ENCODE data around the gene PARVA.

The PARVA gene

DNA sequence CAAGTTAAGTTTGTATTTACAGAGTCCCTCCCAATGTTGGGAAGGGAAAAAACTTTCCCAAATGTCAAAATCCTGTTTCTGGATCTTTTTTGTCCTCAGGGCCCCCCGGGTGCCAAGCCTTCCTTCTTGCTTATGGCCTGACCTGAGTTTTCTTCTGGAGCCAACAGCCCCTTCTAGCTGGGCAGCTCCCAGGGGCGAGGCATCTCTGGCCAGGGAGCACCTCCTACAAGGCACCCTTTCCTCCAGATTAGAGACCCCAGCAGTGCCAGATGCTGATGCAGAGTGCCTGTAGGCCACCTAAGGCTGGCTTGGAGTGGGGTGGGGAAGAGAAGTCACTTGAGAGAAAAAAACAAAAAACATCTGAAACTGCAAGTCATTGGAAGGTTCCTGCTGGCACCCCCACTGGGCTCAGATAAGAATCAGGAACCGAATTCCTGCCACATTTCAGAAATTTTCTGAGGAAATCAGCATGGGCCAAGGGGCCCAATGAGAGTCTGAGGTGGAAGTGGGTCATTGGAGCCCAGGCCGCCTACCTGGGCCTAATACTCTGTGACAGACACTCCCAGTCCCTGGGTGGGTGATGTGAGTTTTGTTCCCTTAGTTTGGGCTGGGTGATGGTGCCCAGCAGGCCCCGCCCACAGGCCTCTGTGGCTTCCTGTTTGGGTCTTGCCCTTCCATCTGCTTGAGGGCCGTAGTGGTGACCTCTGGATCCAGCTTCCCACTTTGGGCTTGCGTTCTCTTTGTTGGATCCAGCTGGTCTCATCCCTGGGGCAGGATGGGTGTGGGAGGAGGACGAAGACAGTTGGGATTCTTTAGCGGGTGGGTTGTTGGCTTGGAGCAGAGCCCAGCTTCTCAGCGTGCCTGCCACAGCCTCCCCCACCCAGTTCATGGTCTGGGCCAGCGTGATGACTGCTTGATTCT, 40.6 kb downstream of the PARVA start:
- ATAC-seq, result peak; percentile 57
- TF ChIP-seq ZC3H10 (CRISPR knock-in tag; IDR thresholded peaks at IDR 0.05) (no peak), TSHZ2 (CRISPR knock-in tag; IDR thresholded peaks at IDR 0.05) (no peak), ESRRG (CRISPR knock-in tag; IDR thresholded peaks at IDR 0.05) (no peak), GLIS3 (CRISPR knock-in tag; IDR thresholded peaks at IDR 0.05) (no peak), CSDC2 (CRISPR knock-in tag; IDR thresholded peaks at IDR 0.05) (no peak), CSRNP3 (CRISPR knock-in tag; IDR thresholded peaks at IDR 0.05) (no peak), ZFP3 (CRISPR knock-in tag; IDR thresholded peaks at IDR 0.05) (no peak), SNAI2 (CRISPR knock-in tag; IDR thresholded peaks at IDR 0.05) (no peak), CREB5 (CRISPR knock-in tag; IDR thresholded peaks at IDR 0.05; ENCODE audit: low read depth) (no peak), BACH2 (CRISPR knock-in tag; IDR thresholded peaks at IDR 0.05; ENCODE audit: borderline replicate concordance) (no peak), ARNTL (CRISPR knock-in tag; IDR thresholded peaks at IDR 0.05; ENCODE audit: borderline replicate concordance, low read depth) (no peak), RARB (CRISPR knock-in tag; IDR thresholded peaks at IDR 0.05) (no peak), TOX (CRISPR knock-in tag; IDR thresholded peaks at IDR 0.05; ENCODE audit: borderline replicate concordance) (no peak), TCF4 (CRISPR knock-in tag; IDR thresholded peaks at IDR 0.05; ENCODE audit: borderline replicate concordance) (no peak)

DNA sequence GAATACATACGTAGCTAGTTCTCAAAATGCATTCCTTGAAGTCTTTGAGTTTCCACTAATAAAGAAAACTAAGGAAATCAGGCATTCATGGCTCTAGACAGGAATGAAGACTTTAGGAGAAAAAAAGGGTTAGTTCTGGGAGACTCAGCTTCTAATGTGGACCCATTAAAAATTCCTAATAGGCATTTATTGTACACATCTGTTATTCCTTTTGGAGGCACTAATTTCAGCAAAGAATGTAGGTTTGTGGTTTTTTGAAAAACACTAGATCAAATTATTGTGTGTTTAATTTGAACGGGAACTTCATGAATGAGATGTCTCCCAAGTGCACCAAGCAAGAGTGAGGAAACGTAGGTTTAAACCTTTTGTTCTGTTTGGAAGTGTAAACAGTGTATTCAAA, 42.7 kb downstream of the PARVA start:
- peak; percentile 38 for ATAC-seq
- TF ChIP-seq TSHZ2 (CRISPR knock-in tag; IDR thresholded peaks at IDR 0.05) (no peak), ZC3H10 (CRISPR knock-in tag; IDR thresholded peaks at IDR 0.05) (no peak)

GRCh38 chr11:12420706-12421105, 43.3 kb downstream of the PARVA start:
- no peak for ATAC-seq
- TF ChIP-seq, protein P1, sequence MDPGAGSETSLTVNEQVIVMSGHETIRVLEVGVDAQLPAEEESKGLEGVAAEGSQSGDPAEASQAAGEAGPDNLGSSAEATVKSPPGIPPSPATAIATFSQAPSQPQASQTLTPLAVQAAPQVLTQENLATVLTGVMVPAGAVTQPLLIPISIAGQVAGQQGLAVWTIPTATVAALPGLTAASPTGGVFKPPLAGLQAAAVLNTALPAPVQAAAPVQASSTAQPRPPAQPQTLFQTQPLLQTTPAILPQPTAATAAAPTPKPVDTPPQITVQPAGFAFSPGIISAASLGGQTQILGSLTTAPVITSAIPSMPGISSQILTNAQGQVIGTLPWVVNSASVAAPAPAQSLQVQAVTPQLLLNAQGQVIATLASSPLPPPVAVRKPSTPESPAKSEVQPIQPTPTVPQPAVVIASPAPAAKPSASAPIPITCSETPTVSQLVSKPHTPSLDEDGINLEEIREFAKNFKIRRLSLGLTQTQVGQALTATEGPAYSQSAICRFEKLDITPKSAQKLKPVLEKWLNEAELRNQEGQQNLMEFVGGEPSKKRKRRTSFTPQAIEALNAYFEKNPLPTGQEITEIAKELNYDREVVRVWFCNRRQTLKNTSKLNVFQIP (CRISPR knock-in tag; IDR thresholded peaks at IDR 0.05; ENCODE audit: borderline replicate concordance, low read depth), result no peak
- TF ChIP-seq ZNF70 (CRISPR knock-in tag; IDR thresholded peaks at IDR 0.05), result no peak
- TF ChIP-seq TSHZ2 (CRISPR knock-in tag; IDR thresholded peaks at IDR 0.05), result no peak
- TF ChIP-seq ZFP3 (CRISPR knock-in tag; IDR thresholded peaks at IDR 0.05), result no peak
- no peak for TF ChIP-seq SNAI2 (CRISPR knock-in tag; IDR thresholded peaks at IDR 0.05)
- TF ChIP-seq, protein P2, sequence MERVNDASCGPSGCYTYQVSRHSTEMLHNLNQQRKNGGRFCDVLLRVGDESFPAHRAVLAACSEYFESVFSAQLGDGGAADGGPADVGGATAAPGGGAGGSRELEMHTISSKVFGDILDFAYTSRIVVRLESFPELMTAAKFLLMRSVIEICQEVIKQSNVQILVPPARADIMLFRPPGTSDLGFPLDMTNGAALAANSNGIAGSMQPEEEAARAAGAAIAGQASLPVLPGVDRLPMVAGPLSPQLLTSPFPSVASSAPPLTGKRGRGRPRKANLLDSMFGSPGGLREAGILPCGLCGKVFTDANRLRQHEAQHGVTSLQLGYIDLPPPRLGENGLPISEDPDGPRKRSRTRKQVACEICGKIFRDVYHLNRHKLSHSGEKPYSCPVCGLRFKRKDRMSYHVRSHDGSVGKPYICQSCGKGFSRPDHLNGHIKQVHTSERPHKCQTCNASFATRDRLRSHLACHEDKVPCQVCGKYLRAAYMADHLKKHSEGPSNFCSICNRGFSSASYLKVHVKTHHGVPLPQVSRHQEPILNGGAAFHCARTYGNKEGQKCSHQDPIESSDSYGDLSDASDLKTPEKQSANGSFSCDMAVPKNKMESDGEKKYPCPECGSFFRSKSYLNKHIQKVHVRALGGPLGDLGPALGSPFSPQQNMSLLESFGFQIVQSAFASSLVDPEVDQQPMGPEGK (CRISPR knock-in tag; IDR thresholded peaks at IDR 0.05; ENCODE audit: borderline replicate concordance), result no peak
